Measurements from ENCODE around the gene SCARB2. TPM values are rescaled to one million over a fixed set of nuclear protein-coding genes. Genes with fewer than 3 reads are reported as not detected.

The SCARB2 gene
- total RNA-seq, 2 donors from 2014 or later = 102 to 112 TPM

DNA sequence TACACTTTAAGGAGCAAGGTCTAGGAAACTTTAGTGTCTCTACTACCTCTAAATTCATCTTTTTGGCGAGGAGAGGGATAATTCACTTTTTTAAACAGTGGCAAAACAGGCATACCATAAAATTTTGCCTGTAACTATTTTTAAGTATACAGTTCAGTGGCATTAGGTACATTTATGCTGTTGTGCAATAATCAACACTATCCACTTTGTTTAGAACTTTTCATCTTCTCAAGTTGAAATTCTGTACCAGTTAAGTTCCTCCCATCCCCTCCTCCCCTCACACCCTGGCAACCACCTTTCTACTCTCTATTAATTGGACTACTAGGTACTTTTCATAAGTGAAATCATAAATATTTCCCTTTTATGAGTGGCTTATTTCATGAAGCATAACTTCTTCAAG is 96.8 kb downstream of the SCARB2 start:
- ATAC-seq = no peak
- no peak for DNase-seq
- intact Hi-C loops (cut with DNase I) = no loop called here

Other genes with a start within 250 kb of the SCARB2 start
- 10 to 100 TPM; 21.0 to 31.6 TPM for gene SDAD1, start 222.9 kb downstream of the SCARB2 start, total RNA-seq
- under 1 TPM; 0.38 to 0.50 TPM for gene CXCL9, start 206.3 kb downstream of the SCARB2 start, total RNA-seq
- gene CXCL10, start 190.3 kb downstream of the SCARB2 start, total RNA-seq = under 1 TPM; 0.27 to 0.76 TPM
- gene CXCL11, start 177.8 kb downstream of the SCARB2 start, total RNA-seq = under 1 TPM in 1 of 2 donors, not detected in 1; 0.16 TPM
- gene ART3, start 139.1 kb downstream of the SCARB2 start, total RNA-seq = 10 to 100 TPM; 23.4 to 41.2 TPM
- gene NUP54, start 65.4 kb downstream of the SCARB2 start, total RNA-seq = 10 to 100 TPM; 20.0 to 23.0 TPM
- gene FAM47E, start 37.9 kb upstream of the SCARB2 start, total RNA-seq = 1 to 10 TPM; 2.2 to 2.9 TPM
- gene STBD1, start 92.9 kb upstream of the SCARB2 start, total RNA-seq = 10 to 100 TPM; 27.2 to 36.7 TPM
- gene CCDC158, start 207.3 kb upstream of the SCARB2 start, total RNA-seq = under 1 TPM; 0.62 to 0.68 TPM
- 10 to 100 TPM in 1 of 2 donors, 1 to 10 TPM in 1; 6.0 to 10.0 TPM for gene SHROOM3, start 221.4 kb upstream of the SCARB2 start, total RNA-seq